K562 (cell line): ENCODE results near the gene MAN1A1. TPM values are rescaled to one million over a fixed set of nuclear protein-coding genes. Genes with fewer than 3 reads are reported as not detected.

Experiments used
- CBFA2T3 ChIP-seq: fragments of 450-650 bp; IDR thresholded peaks from 2 replicates; pipeline ENCODE4 v1.6.1; 2017
- CXXC5 ChIP-seq: fragments of 250-450 bp; sonication (Bioruptor Pico); IDR thresholded peaks from 2 replicates; pipeline ENCODE4 v1.8.0; 2022; ENCODE audit warnings: inconsistent platforms, mild to moderate bottlenecking, moderate library complexity
- MCM2 ChIP-seq: fragments of 450-650 bp; IDR thresholded peaks from 2 replicates; pipeline ENCODE4 v1.6.1; 2017; ENCODE audit warnings: low read depth, mild to moderate bottlenecking
- NFATC3 ChIP-seq: fragments of 450-650 bp; IDR thresholded peaks from 2 replicates; pipeline ENCODE4 v1.6.1; 2017; ENCODE audit warnings: mild to moderate bottlenecking
- NR1H2 ChIP-seq: sonication (generic); formaldehyde crosslinking; IDR thresholded peaks from 2 replicates; pipeline ENCODE4 v1.4.0; 2020; ENCODE audit warnings: mild to moderate bottlenecking, missing genetic modification reagents
- PHF8 ChIP-seq: fragments of 200-600 bp; sonication (generic); IDR thresholded peaks from 2 replicates; pipeline ENCODE4 v1.6.1; 2012; ENCODE audit warnings: mixed run types, mild to moderate bottlenecking, inconsistent platforms, low read length, moderate library complexity, borderline replicate concordance
- RAD51 ChIP-seq: fragments of 450-650 bp; IDR thresholded peaks from 2 replicates; pipeline ENCODE4 v1.7.1; 2016; ENCODE audit warnings: low read depth, mild to moderate bottlenecking, borderline replicate concordance
- RBM17 ChIP-seq: fragments of 200-400 bp; formaldehyde crosslinking; IDR thresholded peaks from 2 replicates; pipeline ENCODE4 v1.6.1; 2017; ENCODE audit warnings: low read depth, mild to moderate bottlenecking, low read length, borderline replicate concordance
- SP1 ChIP-seq: sonication (generic); formaldehyde crosslinking; IDR thresholded peaks from 2 replicates; pipeline ENCODE4 v1.8.1; 2022; ENCODE audit warnings: mild to moderate bottlenecking, missing genetic modification reagents
- TAF15 ChIP-seq: fragments of 200-400 bp; formaldehyde crosslinking; IDR thresholded peaks from 2 replicates; pipeline ENCODE4 v1.6.1; 2017; ENCODE audit warnings: mild to moderate bottlenecking, low read depth, low read length, moderate library complexity
- TAL1 ChIP-seq: fragments of 450-650 bp; IDR thresholded peaks from 2 replicates; pipeline ENCODE4 v1.6.1; 2016; ENCODE audit warnings: mild to moderate bottlenecking
- ZNF165 ChIP-seq: fragments of 250-450 bp; sonication (Bioruptor Pico); IDR thresholded peaks from 2 replicates; pipeline ENCODE4 v1.4.0; 2020; ENCODE audit warnings: borderline replicate concordance
- ZNF384 ChIP-seq: IDR thresholded peaks from 2 replicates; pipeline ENCODE4 v1.6.1; 2012; ENCODE audit warnings: low read depth, low read length, improper control_type of control experiment
- ZSCAN29 ChIP-seq: fragments of 450-650 bp; IDR thresholded peaks from 2 replicates; pipeline ENCODE4 v1.6.1; 2017
- polyA plus RNA-seq, 8 experiments: library from polyadenylated mRNA; depleted of rRNA in 4 of 8; stranded (reverse) in 5 of 8; unstranded in 3 of 8; fragments of >200 nt; fragmentation: Nextera tagmentation in 2 of 8; fragmentation: Illumina TruSeq in 1 of 8; extraction: Ambion mirVana in 2 of 8; extraction: Trizol in 1 of 8; gene quantifications; 2 replicates each; pipeline versions ENCODE4 v1.2.1 to v1.2.3, GENCODE V29; 2011 to 2014; ENCODE audit warnings: inconsistent platforms in 1 of 8, missing spikeins in 1 of 8
- total RNA-seq, 7 experiments: library from RNA; depleted of rRNA in 6 of 7; stranded (reverse); fragments of >200 nt in 6 of 7; fragmentation: Illumina TruSeq in 2 of 7; extraction: Trizol in 2 of 7; gene quantifications; 2 replicates each; pipeline versions ENCODE4 v1.2.1 to v1.2.3, GENCODE V29; 2011 to 2021; ENCODE audit warnings: low replicate concordance in 1 of 7
- TF ChIP-seq, protein P1 (sequence below): fragments of 250-450 bp; sonication (Bioruptor Pico); IDR thresholded peaks from 2 replicates; pipeline ENCODE4 v1.4.0; 2020
- TF ChIP-seq, protein P2 (sequence below): fragments of 450-650 bp; IDR thresholded peaks from 2 replicates; pipeline ENCODE4 v1.7.0; 2016; ENCODE audit warnings: borderline replicate concordance
- TF ChIP-seq, protein P3 (sequence below), 2 experiments: IDR thresholded peaks; 2 replicates each; pipeline ENCODE4 v1.6.1; 2011; ENCODE audit warnings: borderline replicate concordance in 1 of 2, control low read depth in 1 of 2, low read depth in 1 of 2, low read length in 1 of 2, mild to moderate bottlenecking in 1 of 2, mixed read lengths in 1 of 2, moderate library complexity in 1 of 2; ENCODE audit not compliant: insufficient read depth in 1 of 2, insufficient read length in 1 of 2, poor library complexity in 1 of 2, severe bottlenecking in 1 of 2; ENCODE audit errors: extremely low read depth in 1 of 2
- TF ChIP-seq, protein P4 (sequence below): fragments of 450-650 bp; formaldehyde crosslinking; IDR thresholded peaks from 2 replicates; pipeline ENCODE4 v1.4.0; 2020; ENCODE audit warnings: mild to moderate bottlenecking, moderate library complexity

MAN1A1 gene
- total and polyA plus RNA-seq, 9 of the 15 experiments (the other 6 are each of a cell fraction or from before 2014, with no cell fraction given): 24.5 to 78.4 (median 59.7) TPM

DNA sequence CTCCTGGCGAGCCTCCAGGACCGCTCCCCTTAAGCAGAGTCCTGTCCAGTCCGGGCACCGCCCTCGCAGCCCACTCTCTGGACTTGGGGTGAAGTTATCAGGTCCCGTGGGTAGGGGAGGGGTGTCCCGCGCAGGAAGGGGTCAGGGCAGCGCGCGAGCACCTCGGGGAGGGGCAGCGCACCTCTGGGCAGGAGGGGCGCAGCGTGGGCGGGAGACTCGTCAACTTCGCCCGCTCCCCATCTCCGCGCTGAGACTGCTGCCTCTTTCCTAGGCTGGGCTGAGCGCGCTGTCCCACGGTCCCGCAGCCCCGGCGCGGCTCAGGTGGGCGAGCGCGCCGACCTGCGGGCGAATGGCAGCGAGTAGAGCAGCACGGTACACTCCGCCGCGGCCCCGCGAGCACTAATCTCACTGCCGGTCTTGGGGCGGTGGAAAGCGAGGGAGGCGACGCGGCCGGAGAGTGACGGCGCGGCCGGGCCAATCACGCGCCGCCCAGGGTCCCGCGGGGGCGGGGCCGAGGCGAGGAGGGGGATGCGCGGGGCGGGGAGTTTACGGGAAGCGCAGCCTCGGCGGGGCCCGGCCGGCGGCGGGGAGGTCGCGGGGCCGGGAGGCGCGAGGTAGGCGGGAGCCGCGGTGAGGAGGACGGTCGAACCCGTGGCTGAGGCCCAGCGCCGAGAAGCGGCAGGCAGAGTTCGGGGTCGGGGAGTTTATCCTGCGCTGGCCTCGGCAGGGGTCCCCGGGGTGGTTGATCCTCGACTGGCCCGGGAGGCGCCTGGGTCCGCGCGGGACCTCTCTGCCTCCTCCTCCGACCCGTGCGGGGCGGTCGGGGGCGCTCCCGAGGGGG, at the start of gene MAN1A1 (continued):
- TF ChIP-seq, protein P1, sequence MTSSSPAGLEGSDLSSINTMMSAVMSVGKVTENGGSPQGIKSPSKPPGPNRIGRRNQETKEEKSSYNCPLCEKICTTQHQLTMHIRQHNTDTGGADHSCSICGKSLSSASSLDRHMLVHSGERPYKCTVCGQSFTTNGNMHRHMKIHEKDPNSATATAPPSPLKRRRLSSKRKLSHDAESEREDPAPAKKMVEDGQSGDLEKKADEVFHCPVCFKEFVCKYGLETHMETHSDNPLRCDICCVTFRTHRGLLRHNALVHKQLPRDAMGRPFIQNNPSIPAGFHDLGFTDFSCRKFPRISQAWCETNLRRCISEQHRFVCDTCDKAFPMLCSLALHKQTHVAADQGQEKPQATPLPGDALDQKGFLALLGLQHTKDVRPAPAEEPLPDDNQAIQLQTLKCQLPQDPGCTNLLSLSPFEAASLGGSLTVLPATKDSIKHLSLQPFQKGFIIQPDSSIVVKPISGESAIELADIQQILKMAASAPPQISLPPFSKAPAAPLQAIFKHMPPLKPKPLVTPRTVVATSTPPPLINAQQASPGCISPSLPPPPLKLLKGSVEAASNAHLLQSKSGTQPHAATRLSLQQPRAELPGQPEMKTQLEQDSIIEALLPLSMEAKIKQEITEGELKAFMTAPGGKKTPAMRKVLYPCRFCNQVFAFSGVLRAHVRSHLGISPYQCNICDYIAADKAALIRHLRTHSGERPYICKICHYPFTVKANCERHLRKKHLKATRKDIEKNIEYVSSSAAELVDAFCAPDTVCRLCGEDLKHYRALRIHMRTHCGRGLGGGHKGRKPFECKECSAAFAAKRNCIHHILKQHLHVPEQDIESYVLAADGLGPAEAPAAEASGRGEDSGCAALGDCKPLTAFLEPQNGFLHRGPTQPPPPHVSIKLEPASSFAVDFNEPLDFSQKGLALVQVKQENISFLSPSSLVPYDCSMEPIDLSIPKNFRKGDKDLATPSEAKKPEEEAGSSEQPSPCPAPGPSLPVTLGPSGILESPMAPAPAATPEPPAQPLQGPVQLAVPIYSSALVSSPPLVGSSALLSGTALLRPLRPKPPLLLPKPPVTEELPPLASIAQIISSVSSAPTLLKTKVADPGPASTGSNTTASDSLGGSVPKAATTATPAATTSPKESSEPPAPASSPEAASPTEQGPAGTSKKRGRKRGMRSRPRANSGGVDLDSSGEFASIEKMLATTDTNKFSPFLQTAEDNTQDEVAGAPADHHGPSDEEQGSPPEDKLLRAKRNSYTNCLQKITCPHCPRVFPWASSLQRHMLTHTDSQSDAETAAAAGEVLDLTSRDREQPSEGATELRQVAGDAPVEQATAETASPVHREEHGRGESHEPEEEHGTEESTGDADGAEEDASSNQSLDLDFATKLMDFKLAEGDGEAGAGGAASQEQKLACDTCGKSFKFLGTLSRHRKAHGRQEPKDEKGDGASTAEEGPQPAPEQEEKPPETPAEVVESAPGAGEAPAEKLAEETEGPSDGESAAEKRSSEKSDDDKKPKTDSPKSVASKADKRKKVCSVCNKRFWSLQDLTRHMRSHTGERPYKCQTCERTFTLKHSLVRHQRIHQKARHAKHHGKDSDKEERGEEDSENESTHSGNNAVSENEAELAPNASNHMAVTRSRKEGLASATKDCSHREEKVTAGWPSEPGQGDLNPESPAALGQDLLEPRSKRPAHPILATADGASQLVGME (CRISPR knock-in tag): no peak
- peak; percentile 97 for TF ChIP-seq CXXC5 (CRISPR knock-in tag)
- TF ChIP-seq TAF15: no peak
- TF ChIP-seq ZSCAN29: no peak
- TF ChIP-seq, protein P2, sequence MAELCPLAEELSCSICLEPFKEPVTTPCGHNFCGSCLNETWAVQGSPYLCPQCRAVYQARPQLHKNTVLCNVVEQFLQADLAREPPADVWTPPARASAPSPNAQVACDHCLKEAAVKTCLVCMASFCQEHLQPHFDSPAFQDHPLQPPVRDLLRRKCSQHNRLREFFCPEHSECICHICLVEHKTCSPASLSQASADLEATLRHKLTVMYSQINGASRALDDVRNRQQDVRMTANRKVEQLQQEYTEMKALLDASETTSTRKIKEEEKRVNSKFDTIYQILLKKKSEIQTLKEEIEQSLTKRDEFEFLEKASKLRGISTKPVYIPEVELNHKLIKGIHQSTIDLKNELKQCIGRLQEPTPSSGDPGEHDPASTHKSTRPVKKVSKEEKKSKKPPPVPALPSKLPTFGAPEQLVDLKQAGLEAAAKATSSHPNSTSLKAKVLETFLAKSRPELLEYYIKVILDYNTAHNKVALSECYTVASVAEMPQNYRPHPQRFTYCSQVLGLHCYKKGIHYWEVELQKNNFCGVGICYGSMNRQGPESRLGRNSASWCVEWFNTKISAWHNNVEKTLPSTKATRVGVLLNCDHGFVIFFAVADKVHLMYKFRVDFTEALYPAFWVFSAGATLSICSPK: no peak
- 0 out of 2 replicates have a peak, but pooled peaks have one; percentile 21 for TF ChIP-seq CBFA2T3
- no peak for TF ChIP-seq MCM2
- TF ChIP-seq ZNF384: no peak
- TF ChIP-seq TAL1: no peak
- no peak for TF ChIP-seq RBM17
- TF ChIP-seq, protein P3, sequence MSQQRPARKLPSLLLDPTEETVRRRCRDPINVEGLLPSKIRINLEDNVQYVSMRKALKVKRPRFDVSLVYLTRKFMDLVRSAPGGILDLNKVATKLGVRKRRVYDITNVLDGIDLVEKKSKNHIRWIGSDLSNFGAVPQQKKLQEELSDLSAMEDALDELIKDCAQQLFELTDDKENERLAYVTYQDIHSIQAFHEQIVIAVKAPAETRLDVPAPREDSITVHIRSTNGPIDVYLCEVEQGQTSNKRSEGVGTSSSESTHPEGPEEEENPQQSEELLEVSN (IDR thresholded peaks at IDR 0.05; ENCODE audit: borderline replicate concordance in 1 of 2, extremely low read depth in 1 of 2, insufficient read depth in 1 of 2, insufficient read length in 1 of 2, low read depth in 1 of 2, low read length in 1 of 2, poor library complexity in 1 of 2, severe bottlenecking in 1 of 2): peak; percentile 44 to 79
- TF ChIP-seq, protein P4, sequence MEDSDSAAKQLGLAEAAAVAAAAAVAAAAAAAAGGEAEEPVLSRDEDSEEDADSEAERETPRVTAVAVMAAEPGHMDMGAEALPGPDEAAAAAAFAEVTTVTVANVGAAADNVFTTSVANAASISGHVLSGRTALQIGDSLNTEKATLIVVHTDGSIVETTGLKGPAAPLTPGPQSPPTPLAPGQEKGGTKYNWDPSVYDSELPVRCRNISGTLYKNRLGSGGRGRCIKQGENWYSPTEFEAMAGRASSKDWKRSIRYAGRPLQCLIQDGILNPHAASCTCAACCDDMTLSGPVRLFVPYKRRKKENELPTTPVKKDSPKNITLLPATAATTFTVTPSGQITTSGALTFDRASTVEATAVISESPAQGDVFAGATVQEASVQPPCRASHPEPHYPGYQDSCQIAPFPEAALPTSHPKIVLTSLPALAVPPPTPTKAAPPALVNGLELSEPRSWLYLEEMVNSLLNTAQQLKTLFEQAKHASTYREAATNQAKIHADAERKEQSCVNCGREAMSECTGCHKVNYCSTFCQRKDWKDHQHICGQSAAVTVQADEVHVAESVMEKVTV (CRISPR knock-in tag): no peak
- TF ChIP-seq SP1 (CRISPR knock-in tag): no peak; the same call in none of the 2 replicates
- TF ChIP-seq PHF8: peak; percentile 80; the same call in 1 of the 2 replicates
- no peak for TF ChIP-seq NR1H2 (CRISPR knock-in tag)
- no peak for TF ChIP-seq ZNF165 (CRISPR knock-in tag)
- TF ChIP-seq NFATC3: no peak
- TF ChIP-seq RAD51: no peak
